Stimulated activated CD8-positive, alpha-beta memory T cell treated with anti-CD3 and anti-CD28 coated beads, Interleukin-2, amount 100 ng/mL, for 48 hours (primary cell): ENCODE data around the gene CAD.

Experiments
- DNase-seq, 2 donors: peaks; one replicate each; pipeline ENCODE4 v3.0.0-alpha.2; 2020; ENCODE audit warnings: low read depth in 2 of 2

The CAD gene

DNA sequence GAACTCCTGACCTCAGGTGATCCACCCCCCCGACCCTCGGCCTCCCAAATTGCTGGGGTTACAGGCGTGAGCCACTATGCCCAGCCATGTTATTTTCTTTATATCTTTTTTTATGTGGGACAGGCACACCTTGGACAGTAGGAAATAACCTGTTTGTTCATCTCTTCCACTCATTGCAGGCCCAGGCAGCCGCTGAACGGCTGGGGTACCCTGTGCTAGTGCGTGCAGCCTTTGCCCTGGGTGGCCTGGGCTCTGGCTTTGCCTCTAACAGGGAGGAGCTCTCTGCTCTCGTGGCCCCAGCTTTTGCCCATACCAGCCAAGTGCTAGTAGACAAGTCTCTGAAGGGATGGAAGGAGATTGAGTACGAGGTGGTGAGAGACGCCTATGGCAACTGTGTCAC lies 8.4 kb downstream of the CAD start:
- no peak for DNase-seq

GRCh38 chr2:27227501-27227900 lies 10.3 kb downstream of the CAD start:
- no peak for DNase-seq

DNA sequence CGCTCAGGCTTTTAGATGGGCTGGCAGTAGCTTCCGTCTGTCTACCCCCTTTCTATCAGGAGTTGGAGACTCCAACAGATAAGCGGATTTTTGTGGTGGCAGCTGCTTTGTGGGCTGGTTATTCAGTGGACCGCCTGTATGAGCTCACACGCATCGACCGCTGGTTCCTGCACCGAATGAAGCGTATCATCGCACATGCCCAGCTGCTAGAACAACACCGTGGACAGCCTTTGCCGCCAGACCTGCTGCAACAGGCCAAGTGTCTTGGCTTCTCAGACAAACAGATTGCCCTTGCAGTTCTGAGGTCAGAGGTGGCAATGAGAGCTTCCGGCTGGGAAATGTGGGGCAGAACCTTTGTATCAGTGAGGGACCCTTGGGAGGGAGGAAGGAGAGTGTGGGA lies 14.8 kb downstream of the CAD start:
- no peak for DNase-seq

DNA sequence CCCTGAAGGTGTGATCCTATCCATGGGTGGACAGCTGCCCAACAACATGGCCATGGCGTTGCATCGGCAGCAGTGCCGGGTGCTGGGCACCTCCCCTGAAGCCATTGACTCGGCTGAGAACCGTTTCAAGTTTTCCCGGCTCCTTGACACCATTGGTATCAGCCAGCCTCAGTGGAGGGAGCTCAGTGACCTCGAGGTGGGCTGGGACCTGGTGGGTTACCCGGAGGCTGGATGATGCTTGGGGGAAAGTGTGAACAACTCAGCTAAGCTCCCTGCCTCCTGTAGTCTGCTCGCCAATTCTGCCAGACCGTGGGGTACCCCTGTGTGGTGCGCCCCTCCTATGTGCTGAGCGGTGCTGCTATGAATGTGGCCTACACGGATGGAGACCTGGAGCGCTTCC lies 16.2 kb downstream of the CAD start:
- no peak for DNase-seq

GRCh38 chr2:27236136-27236535 lies 19.0 kb downstream of the CAD start:
- no peak for DNase-seq

DNA sequence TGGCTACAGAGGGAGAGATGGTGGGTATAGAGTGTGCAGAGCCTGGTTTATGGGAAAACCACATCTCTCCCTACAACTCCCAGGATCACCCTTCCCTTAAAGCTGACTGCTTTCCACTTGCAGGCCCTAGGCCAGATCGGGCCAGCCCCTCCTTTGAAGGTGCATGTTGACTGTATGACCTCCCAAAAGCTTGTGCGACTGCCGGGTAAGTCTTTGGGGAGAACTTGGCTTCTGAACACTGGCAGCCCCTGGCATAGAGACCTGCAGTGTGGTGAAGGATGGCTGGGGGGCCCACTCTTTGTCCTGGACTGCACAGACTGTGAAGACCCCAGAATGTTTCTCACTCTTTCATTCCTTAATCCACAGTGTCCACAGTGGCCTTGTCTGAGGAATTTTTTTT lies 19.5 kb downstream of the CAD start:
- DNase-seq, result no peak

DNA sequence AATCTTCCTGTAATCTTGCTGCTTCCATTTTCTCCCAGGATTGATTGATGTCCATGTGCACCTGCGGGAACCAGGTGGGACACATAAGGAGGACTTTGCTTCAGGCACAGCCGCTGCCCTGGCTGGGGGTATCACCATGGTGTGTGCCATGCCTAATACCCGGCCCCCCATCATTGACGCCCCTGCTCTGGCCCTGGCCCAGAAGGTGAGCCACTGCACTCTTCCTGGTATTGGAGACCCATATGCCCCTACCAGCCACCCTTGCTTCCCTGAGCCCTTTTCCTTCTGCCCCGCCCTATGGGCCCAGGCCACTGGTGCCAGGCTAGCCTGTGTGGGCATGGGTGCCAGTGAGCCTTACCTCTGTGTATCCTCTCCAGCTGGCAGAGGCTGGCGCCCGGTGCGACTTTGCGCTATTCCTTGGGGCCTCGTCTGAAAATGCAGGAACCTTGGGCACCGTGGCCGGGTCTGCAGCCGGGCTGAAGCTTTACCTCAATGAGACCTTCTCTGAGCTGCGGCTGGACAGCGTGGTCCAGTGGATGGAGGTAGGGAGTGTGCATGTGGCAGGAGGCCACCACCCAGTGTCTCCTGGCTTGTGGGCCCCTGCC lies 20.3 kb downstream of the CAD start:
- DNase-seq, result no peak

GRCh38 chr2:27238976-27239375 lies 21.8 kb downstream of the CAD start:
- DNase-seq, result no peak

GRCh38 chr2:27240406-27240805 lies 23.2 kb downstream of the CAD start:
- DNase-seq, result no peak

DNA sequence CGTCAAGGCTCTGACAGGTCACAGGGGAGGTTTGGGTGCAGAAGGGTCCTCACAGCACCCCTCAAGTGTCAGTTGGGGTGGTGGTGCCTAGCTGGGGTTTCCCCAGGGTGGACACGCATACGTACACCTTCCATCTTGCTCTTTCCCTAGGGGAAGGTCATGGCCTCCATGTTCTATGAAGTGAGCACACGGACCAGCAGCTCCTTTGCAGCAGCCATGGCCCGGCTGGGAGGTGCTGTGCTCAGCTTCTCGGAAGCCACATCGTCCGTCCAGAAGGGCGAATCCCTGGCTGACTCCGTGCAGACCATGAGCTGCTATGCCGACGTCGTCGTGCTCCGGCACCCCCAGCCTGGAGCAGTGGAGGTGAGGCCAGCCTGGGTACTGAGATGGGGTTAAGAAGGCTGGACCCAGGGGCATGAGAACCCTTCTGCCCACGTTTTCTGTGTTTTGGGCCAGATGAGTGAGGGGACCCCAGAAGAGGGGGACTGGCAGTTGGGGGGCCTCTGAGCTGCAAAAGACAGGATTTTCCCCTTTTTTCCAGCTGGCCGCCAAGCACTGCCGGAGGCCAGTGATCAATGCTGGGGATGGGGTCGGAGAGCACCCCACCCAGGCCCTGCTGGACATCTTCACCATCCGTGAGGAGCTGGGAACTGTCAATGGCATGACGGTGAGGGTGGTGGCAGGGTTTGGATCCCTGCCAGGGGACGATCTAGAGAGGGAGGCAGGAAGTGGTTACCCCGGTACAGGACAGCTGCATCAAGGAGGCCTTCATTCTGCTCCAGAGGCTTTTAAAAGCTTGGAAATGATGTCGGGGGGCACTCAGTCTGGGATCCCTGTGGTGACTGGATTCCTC lies 24.8 kb downstream of the CAD start:
- no peak for DNase-seq

GRCh38 chr2:27242614-27242951 lies 25.4 kb downstream of the CAD start:
- no peak for DNase-seq

GRCh38 chr2:27243391-27244130 lies 26.4 kb downstream of the CAD start:
- no peak for DNase-seq

DNA sequence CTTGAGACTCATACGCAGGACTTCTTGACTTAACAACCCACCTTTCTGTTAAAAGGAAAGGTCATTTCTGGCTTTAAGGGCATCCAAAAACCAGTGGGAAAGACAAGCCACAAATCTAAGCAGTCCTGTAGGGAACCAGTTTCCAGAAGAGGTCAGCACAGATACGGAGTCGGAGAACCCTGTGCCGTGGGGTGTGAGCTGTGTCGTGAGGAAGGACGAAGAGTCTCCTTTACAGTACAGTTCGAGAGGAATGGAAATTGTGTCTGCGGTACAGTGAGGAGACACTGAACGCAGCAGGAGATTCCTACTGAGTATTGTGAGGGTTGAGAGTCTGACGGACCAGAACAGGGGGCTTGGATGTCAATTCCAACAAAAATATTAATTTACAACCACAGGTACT lies 27.9 kb downstream of the CAD start:
- DNase-seq, result no peak

GRCh38 chr2:27245626-27246025 lies 28.5 kb downstream of the CAD start:
- no peak for DNase-seq

DNA sequence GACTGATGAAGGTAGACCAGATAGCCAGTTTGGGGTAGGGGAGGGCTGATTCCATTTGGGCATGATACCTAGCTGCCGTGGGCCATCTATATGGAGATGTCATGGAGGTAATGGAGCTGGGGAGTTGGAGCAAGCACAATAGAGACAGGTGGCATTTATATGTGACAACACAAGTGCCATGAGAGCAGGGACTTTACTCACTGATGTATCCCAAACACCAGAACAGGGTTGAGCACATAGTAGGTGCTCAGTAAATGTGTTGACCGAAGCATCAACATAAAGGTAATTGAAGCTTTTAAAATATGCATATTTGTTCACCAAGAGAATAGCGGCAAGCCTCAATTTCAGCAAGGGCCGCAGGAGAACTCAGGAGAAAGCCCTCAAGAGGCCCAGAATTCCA lies 30.7 kb downstream of the CAD start:
- DNase-seq, result no peak

DNA sequence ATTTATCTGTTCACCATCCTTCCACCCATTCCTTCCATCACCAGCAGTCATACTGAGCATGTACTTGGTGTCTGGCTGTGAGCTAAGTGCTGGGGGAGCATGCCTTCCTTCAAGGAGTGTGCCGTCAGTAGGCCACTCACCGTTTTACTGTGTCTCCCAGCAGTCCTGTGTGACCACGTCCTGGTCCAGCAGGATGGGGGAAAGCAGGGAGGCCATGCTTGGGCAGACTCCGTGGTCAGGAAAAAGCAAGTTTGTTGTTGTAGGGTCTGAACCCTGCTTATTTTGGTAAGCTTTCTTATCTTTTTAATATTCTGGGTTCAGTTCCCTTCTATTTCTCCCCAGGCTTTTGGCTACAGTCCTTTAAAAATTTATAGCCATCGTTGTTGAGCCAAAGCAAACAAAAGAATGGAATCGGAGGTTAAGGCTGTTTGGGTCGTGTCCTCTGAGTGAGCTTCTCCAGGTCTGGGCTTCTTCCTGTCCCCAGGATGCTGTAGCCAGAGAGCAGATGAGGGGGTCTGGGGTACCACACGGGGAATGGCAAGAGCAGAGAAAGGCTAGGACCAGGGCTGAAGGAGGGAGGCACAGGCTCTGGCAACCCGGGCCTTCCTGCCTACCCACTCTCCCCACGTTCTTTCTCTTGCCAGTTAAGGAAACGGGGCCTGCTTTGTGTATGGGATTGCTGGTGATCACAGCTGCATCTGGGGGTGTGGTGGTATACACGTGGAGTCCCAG lies 32.2 kb downstream of the CAD start:
- DNase-seq, result no peak

- DNase-seq, result peak; percentile 41 to 52
Measured at GRCh38 chr2:27249891-27250651, 32.9 kb downstream of the CAD start.

- DNase-seq, result no peak
Measured at GRCh38 chr2:27250652-27251379, 33.6 kb downstream of the CAD start.

GRCh38 chr2:27251766-27252165 lies 34.6 kb downstream of the CAD start:
- no peak for DNase-seq

- no peak for DNase-seq
Measured at GRCh38 chr2:27255187-27255586, 38.0 kb downstream of the CAD start.

DNA sequence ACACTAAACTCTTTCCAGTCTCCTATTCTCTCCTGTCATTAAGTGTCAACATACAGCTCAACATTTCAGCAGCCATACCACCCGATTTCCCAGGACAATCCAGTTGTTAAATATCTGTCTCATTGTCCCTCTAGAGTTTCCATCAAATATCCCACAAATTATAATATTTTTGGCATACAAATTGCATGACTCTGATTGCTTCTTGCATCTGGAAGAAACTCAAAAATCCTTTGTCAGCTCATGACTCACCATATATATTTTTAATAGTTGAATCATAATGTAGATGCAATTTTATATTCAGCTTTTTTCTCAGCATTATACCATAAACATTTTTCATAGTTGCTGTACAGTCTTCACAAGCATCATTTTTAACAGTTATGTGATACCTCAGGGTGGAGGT lies 38.5 kb downstream of the CAD start:
- no peak for DNase-seq
